HUDEP-2 (cell line): Measurements from ENCODE around the gene BCAT1.

Experiments used
- DNase-seq, 76 experiments: peaks; one replicate each; lab custom pipeline; 2025; ENCODE audit not compliant: unreplicated experiment in 76 of 76; lab: John Stamatoyannopoulos, UW

The BCAT1 gene

GRCh38 chr12:24864796-24865125 is 84.1 kb downstream of the BCAT1 start:
- DNase-seq, result no peak

DNA sequence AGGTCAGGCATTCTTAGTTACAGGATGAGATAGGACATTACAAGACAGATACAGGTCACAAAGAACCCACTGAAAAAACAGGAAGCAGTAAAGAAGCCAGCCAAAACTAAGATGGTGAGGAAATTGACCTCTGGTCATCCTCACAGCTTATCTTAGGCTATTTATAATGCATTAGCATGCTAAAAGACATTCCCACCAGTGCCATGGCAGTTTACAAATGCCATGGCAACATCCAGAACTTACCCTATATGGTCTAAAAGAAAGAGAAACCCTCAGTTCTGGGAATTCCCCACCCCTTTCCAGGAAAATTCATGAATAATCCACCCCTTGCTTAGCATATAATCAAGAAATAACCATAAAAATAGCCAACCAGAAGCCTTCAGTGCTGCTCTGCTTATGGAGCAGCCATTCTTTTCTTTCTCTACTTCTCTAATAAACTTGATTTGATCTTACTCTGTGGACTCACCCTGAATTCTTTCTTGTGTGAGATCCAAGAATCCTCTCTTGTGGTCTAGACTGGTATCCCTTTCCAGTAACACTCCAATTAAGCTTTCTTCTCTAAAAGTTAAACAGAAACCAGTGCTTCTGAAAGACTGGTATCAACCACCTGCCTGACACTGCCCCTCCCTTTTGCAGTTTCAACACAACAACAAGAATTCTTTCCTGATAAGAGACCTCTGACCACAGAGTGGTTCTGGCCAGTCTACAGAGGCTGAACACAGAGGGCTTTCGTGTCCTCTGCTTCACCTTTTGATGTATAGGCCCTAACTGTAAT is 86.9 kb downstream of the BCAT1 start:
- peak in 47 of 76 experiments; percentile 1 to 78 (median 29) for DNase-seq

GRCh38 chr12:24860546-24860945 is 88.4 kb downstream of the BCAT1 start:
- no peak for DNase-seq

DNA sequence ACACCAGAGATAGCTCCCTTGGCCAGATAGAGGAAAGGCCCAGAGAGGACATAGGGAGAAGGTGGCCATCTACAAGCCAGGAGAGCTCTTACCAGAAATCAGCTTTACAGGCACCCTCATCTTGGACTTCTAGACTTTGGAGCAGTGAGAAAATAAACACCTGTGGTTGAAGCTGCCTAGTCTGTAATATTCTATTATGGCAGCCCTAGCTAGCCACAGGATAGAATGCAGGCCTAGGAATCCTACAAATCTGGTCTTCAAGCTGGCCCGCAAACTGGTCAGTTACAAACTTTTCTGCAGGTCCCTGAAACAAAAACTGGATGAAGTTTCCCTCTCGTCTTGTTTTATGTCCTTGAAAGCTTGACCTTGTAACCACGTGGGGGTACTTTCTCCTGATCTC is 92.4 kb downstream of the BCAT1 start:
- DNase-seq, result no peak

- DNase-seq, result peak in 1 of 76 experiments; percentile 3
Observed at GRCh38 chr12:24854908-24855307, 94.0 kb downstream of the BCAT1 start.

DNA sequence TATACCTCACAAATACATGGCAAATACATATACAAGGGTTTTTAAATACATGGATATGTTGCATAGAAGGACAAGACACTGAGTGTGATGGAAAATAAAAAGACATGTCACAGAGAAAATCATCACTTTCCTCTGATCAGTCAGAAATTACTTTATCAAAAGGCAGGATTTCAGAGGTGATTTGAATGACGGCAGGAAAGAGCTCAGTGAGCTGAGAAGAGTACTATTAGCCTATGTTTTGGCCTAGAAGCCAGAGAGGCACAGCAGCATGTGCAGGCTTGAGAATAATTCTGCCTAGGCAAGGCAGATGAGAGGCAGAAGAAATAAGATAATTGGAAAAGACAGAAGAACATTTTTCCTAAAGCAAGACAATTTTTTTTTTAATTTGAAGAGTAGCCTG is 94.9 kb downstream of the BCAT1 start:
- no peak for DNase-seq

- DNase-seq, result no peak
Observed at GRCh38 chr12:24853588-24853987, 95.3 kb downstream of the BCAT1 start.

DNA sequence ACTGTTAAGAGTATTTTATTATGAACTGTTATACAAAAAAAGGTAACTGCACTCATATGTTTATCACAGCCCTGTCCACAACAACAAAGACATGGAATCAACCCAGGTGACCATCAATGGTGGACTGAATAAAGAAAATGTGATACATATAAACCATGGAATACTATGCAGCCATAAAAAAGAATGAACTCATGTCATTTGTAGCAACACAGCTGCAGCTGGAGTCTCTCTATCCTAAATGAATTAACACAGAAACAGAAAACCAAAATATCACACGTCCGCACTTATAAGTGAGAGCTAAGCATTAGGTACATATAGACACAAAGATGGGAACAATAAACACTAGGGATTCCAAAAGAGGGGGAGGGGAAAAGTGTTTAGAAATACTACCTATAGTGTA is 95.8 kb downstream of the BCAT1 start:
- no peak for DNase-seq

GRCh38 chr12:24852420-24852819 is 96.5 kb downstream of the BCAT1 start:
- DNase-seq, result no peak

- DNase-seq, result peak in 1 of 76 experiments; percentile 24
Observed at GRCh38 chr12:24851883-24852282, 97.0 kb downstream of the BCAT1 start.

- DNase-seq, result no peak
Observed at GRCh38 chr12:24851341-24851740, 97.6 kb downstream of the BCAT1 start.

DNA sequence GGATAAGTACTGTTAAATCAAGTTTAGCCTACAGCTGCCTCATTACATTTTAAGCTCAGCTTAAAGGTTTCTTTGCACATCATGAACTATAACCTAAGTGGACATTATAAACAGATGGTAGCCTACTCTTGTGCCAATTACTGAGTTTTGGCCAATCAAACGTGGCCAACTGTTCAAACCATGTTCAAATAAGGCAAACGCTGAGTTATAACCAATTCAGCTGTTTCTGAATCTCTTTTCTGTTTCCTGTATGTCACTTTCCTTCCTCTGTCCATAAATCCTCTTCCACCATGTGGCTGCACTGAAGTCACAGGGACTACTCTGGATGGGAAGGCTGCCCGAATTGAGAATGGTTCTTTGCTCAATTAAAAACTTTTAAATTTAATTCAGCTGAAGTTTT is 98.4 kb downstream of the BCAT1 start:
- DNase-seq, result no peak

GRCh38 chr12:24848941-24849477 is 99.9 kb downstream of the BCAT1 start:
- DNase-seq, result no peak

DNA sequence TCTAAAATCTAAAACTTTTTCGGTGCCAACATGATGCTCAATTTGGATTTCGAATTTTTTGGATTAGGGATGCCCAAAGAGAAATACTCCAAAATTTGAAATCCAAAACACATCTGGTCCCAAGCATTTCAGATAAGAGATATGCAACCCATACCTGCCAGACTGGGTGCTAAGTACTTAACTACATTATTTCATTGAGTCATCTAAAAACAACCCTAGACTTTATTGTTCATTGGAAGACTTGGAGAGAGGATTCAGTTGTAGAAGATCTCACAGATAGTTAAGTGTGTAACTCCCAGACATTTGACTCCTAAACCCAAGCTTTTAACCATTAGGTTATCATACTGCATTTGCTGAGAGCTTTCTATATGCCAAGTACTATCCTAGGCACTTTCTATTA is 102.2 kb downstream of the BCAT1 start:
- no peak for DNase-seq

DNA sequence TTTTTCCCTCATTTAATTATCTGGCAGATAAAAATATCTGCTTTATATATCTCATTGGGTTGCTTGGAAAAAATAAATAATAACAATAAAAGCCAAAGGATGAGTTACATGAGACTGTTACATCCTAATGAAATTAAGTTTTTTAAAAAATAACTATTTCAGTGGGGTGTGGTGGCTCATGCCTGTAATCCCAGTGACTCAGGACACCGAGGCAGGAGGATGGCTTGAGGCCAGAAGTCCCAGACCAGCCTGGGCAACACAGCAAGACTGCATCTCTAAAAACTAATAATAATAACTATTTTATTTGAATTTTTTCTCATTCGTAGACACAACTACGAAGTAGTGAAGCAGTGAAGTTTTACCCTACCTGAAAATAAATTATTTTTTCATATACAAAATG is 103.3 kb downstream of the BCAT1 start:
- no peak for DNase-seq

DNA sequence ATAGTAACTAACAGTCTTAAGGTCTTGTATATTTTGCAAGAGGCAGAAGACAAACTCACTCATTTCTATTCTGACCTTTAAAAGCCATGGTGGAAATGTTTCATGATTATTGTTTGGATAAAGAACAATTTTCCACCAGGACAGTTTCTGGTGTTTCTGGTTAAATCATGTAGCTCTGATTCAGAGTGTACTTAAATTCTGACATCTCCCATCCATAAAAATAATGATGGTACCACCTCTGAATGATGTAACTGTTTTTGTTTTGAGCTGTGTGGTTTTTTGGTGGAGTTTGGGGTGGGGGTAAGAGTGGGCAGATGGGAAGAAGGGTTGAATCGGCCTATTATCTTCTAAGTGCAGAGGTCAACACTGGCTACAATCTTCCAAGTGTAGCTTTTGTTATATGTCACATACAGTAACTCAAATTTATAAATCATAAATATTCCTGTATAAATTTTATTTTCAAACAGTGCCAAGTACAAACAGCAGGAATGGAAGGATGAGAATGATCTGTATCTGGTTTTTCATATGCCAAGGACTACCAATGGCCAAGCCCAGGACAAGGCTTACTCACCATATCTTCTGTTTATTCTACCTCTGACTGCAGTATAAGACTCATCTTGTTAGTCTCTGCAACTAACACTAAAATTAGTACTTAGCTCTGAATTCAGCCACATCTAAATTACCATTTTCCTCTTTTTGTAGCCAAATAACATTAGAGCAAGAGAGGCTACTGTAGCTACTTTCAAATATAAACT is 108.7 kb downstream of the BCAT1 start:
- DNase-seq, result no peak

DNA sequence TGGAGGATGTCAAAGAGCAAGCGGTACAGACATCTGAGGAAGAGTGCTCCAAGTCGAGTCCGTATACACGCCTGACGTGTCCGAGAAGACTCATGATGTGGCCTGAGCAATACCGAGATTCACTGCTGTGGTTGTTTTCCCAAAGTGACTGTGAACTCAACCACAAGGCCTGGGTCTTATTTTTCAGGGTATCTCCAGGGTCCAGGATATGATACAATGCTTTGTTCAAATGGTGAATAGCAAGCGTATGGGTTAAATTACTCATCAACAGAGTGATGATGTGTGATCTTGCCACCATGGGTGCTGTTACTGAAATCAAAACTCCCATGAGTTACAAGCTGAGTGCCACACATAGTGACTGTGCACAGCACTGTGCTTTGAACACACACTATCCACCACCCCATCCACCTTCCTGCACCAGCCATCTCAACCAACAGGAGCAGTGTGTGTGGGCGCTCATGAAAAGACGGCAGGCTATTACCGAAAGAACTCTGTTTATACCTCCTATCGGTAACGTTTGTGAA is 109.6 kb downstream of the BCAT1 start:
- no peak for DNase-seq

GRCh38 chr12:24838531-24838950 is 110.4 kb downstream of the BCAT1 start:
- DNase-seq, result no peak

GRCh38 chr12:24835377-24835776 is 113.5 kb downstream of the BCAT1 start:
- no peak for DNase-seq

GRCh38 chr12:24833513-24833912 is 115.4 kb downstream of the BCAT1 start:
- no peak for DNase-seq

DNA sequence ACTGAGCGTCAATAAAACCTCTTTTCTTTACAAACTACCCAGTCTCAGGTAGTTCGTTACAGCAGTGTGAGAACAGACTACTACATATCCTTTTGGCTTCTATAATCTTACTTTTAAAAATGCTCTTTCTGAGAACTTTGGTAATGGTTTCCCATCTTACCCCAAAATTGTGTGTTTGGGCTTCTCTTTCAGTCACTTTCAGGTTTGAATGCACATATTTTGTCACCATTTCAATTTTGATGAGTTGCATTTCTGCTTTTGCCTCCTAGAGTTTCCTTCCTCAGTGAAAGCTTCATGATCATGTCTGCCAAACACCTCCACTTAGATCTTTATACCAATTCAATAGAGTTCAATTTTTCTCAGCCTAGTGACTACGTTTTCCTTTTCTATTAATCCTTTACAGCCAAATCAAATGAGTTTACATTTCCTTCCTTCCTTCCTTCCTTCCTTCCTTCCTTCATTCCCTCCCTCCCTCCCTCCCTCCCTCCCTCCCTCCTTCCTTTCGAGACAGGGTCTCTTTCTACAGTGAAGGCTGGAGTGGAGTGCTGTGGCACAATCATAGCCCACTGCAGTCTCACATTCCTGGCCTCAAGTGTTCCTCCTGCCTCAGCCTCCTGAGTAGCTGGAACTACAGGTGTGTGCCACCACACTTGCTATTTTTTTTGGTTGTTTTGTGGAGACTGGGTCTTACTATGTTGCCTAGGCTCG is 124.9 kb downstream of the BCAT1 start:
- DNase-seq, result no peak
